Heart left ventricle (tissue), 16 donors: ENCODE data around the gene PPP1R8. TPM values are rescaled to one million over a fixed set of nuclear protein-coding genes. Genes with fewer than 3 reads are reported as not detected.

Source experiments
- ATAC-seq, 4 donors: fragments of 200-7000 bp; cut with Tn5 transposase; one replicate each; pipeline ENCODE4 v1.9.1; 2020 to 2022; ENCODE audit warnings: moderate library complexity in 4 of 4, mild to moderate bottlenecking in 3 of 4, moderate number of reproducible peaks in 1 of 4
- DNase-seq, 5 donors: peaks; one replicate each; pipeline ENCODE4 v3.0.0-alpha.2; 2020
- H3K27ac ChIP-seq, 12 donors: fragments of 200-600 bp; sonication (generic) in 4 of 12; one replicate each; pipeline versions ENCODE4 v1.5.0 to v1.8.0; 2016 to 2022; ENCODE audit warnings: mild to moderate bottlenecking in 2 of 12
- H3K27me3 ChIP-seq, 9 donors: fragments of 200-600 bp; sonication (generic) in 2 of 9; one replicate each; pipeline versions ENCODE4 v1.5.1 to v1.8.0; 2016 to 2022; ENCODE audit warnings: mild to moderate bottlenecking in 3 of 9
- H3K36me3 ChIP-seq, 9 donors: fragments of 200-600 bp; sonication (generic) in 2 of 9; one replicate each; pipeline versions ENCODE4 v1.5.0 to v1.8.0; 2018 to 2022; ENCODE audit warnings: mild to moderate bottlenecking in 2 of 9
- H3K4me1 ChIP-seq, 12 donors: fragments of 200-600 bp; sonication (generic) in 4 of 12; one replicate each; pipeline versions ENCODE4 v1.5.0 to v1.8.0; 2016 to 2022; ENCODE audit warnings: mild to moderate bottlenecking in 3 of 12
- H3K4me3 ChIP-seq, 12 donors: fragments of 200-600 bp; sonication (generic) in 4 of 12; one replicate each; pipeline versions ENCODE4 v1.5.0 to v1.8.0; 2017 to 2022; ENCODE audit warnings: mild to moderate bottlenecking in 9 of 12, moderate library complexity in 4 of 12
- H3K9me3 ChIP-seq, 12 donors: fragments of 200-600 bp; sonication (generic) in 4 of 12; one replicate each; pipeline versions ENCODE4 v1.5.0 to v1.8.0; 2016 to 2022; ENCODE audit warnings: mild to moderate bottlenecking in 1 of 12
- POLR2A ChIP-seq, 2 donors: fragments of 450-650 bp; IDR thresholded peaks; one replicate each; pipeline ENCODE4 v1.6.1; 2017; ENCODE audit warnings: antibody characterized with exemption in 2 of 2, mild to moderate bottlenecking in 2 of 2, moderate library complexity in 2 of 2
- WGBS, 4 donors: extraction: QIAGEN DNeasy Blood & Tissue Kit in 2 of 4; methylation state at CpG; one replicate each; pipeline versions ENCODE4 v1.1.5 to v1.1.7; 2013 to 2018; 5-methylcytosine and 5-hydroxymethylcytosine counted together
- intact Hi-C, 10 donors: fragments of 100-400 bp; cut with DNase I; formaldehyde crosslinking; loops; one replicate each; pipeline versions ENCODE4 v1.11.1 to v1.14.2; 2022
- polyA plus RNA-seq, 2 donors: library from polyadenylated mRNA; stranded (reverse); fragments of 200-250 nt; gene quantifications; one replicate each; pipeline ENCODE4 v1.2.3, GENCODE V29; 2013
- total RNA-seq, 9 donors: library from RNA; depleted of rRNA in 2 of 9; stranded (reverse); fragments of >200 nt in 2 of 9; fragmentation: NEBNext Ultra II Directional in 3 of 9; extraction: Animal tissue kit (Norgen Biotek cat#: 25700) in 3 of 9; gene quantifications; one replicate each; pipeline versions ENCODE4 v1.1.0 to v1.2.4, GENCODE V29; 2016 to 2023
- TF ChIP-seq, protein P1 (sequence below), 12 donors: fragments of 200-600 bp; sonication (generic) in 4 of 12; IDR thresholded peaks; one replicate each; pipeline versions ENCODE4 v1.5.0 to v1.8.0; 2018 to 2022; ENCODE audit warnings: antibody characterized with exemption in 12 of 12, mild to moderate bottlenecking in 5 of 12
- donor health status: ischemic (EF 13 %, LVEDD 7.1; RV severe dilation, severe dysfunction).
- donor health status: healthy with polysubstance abuse.
- donor health status: DM: no; HTN: yes; CAD: no.
- donor health status: DM: no; HTN: no; CAD: no.
- donor health status: ischemic (EF 25% LVEDD 6.9; RV normal size, moderate dysfunction).
- donor health status: ischemic (EF 25% LVEDD 5.7; RV mildly dilated, moderate dysfunction).
- donor health status: healthy.
- donor health status: DM: yes; HTN: yes; CAD: no.
- donor health status: ischemic (EF 35%, LVEDD 5.7; RV mildly dilated, moderate dysfunction).
- donor health status: nonischemic (EF 11% LVEDD 7.7; RV severe dilation, severe dysfunction).
- donor health status: DM: yes; HTN: yes; CAD: no.
- donor health status: PGD.
- donor health status: ischemic (EF 29% LVEDD 5.4; RV normal size, mild dysfunction).
- donor health status: nonischemic (EF 23%, LVEDD 6.1; RV moderate dilation, normal function).

The PPP1R8 gene
- total and polyA plus RNA-seq, 11 donors, result 13.3 to 32.9 (median 25.1) TPM

DNA sequence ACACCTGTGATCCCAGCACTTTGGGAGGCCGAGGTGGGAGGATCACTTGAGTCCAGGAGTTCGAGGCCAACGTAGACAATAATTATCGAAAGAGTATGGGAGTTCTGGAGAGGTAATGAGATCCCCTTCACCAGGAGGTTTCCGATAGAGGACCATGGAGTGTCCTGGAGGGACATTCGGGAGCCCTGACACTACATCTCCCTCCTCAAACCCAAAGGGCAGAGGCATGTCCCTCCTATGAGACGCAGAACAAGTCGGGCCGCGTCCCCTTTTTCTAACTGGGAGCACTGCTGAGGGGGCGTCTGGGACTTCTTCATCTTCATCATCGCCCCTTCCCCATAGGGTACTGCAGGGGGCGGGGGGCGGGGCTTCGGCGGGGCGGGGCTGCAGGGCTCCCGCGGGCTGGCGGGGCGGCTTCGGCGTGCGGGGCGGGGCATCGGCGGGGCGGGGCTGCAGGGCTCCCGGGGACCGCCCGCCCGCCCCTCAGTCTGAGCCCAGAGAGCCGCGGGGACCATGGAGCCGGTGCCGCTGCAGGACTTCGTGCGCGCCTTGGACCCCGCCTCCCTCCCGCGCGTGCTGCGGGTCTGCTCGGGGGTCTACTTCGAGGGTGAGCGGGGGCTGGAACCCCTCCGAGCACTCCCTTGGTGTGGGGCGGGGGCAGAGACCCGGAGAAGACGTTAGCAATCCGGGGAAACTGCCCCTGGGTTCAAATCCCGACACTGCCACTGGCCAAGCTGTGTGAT lies 41.6 kb downstream of the PPP1R8 start, which contains the start of gene THEMIS2:
TSS of gene THEMIS2 (plus strand) at position 486 of the 743 bp plus-strand sequence. CDS start at position 514, 28 bp downstream.
- peak; percentile 49 to 90 (median 82) for ATAC-seq
- Histone ChIP-seq H3K9me3 (no peaks in the 10 kb centered on the region), H3K4me1 (peaks cover 0 to 58% (median 2%) of the 10 kb centered on the region in 12 donors), H3K36me3 (peaks cover 0 to 13% (median 0%) of the 10 kb centered on the region in 9 donors), H3K4me3 (peak within 1 kb of the TSS; percentile 43 to 89 (median 64)), H3K27ac (peak within 1 kb of the TSS in 10 of 12 donors; percentile 21 to 88 (median 68)), H3K27me3 (peaks cover 0 to 10% (median 0%) of the 10 kb centered on the region in 9 donors)
- TF ChIP-seq POLR2A (IDR thresholded peaks at IDR 0.05), result peak in 1 of 2 donors; percentile 53
- TF ChIP-seq, protein P1, sequence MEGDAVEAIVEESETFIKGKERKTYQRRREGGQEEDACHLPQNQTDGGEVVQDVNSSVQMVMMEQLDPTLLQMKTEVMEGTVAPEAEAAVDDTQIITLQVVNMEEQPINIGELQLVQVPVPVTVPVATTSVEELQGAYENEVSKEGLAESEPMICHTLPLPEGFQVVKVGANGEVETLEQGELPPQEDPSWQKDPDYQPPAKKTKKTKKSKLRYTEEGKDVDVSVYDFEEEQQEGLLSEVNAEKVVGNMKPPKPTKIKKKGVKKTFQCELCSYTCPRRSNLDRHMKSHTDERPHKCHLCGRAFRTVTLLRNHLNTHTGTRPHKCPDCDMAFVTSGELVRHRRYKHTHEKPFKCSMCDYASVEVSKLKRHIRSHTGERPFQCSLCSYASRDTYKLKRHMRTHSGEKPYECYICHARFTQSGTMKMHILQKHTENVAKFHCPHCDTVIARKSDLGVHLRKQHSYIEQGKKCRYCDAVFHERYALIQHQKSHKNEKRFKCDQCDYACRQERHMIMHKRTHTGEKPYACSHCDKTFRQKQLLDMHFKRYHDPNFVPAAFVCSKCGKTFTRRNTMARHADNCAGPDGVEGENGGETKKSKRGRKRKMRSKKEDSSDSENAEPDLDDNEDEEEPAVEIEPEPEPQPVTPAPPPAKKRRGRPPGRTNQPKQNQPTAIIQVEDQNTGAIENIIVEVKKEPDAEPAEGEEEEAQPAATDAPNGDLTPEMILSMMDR (IDR thresholded peaks at IDR 0.05), result no peak
- 9 to 25% (median 16%) methylated on average over 19 to 53 of the region's 53 CpGs for WGBS, 4 donors
- peak; percentile 70 to 90 (median 76) for DNase-seq
- intact Hi-C loops, result no loop called here

DNA sequence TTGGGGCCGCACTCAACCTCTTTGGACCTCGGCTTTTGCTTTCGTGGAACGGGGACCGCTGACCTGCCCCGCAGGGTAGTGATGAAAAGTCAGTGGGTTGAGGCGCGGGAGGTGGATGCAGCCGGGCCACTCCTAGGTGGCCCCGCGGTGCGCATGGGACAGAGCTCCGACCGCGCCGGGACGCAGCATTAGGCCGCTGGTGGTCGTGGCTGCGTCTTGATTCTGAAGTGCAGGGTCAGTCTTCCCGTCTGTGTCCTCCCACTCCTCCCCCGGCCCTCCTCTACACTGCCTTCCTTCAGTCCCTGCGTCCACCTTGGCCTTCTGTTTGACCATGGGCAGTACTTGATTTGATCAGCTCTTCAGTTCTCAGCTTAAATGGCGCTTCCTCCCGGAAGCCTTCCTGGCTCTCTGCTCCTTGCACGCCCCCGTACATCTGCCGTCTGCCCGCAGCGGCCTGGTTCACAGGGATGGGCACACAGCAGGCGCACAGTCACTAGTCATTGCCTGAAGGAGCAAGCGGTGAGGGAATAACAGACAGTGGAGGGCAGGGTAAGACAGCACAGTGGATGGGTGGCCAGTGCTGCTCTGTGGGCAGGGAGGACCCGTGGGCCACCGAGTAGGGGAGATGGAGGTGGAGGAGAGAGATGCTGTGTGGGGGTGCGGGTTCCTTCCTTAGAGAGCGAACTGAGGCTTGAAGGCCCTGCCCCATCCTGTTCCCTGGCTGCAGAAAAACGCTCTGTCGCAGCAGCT lies 42.4 kb downstream of the PPP1R8 start:
- Histone ChIP-seq H3K27me3 (peaks cover 0 to 10% (median 0%) of the 10 kb centered on the region in 9 donors), H3K36me3 (peaks cover 0 to 18% (median 0%) of the 10 kb centered on the region in 9 donors), H3K4me3 (peak overlapping the region; percentile 43 to 89 (median 64)), H3K9me3 (no peaks in the 10 kb centered on the region), H3K27ac (peak overlapping the region in 10 of 12 donors; percentile 21 to 88 (median 68)), H3K4me1 (peaks cover 0 to 66% (median 2%) of the 10 kb centered on the region in 12 donors)
- intact Hi-C loops, result no loop called here
- no peak for DNase-seq
- 13 to 19% (median 16%) methylated on average over 36 to 38 of the region's 38 CpGs for WGBS, 4 donors
- peak in 3 of 4 donors; percentile 12 to 35 (median 35) for ATAC-seq
- TF ChIP-seq, protein P1 (IDR thresholded peaks at IDR 0.05), result no peak
- no peak for TF ChIP-seq POLR2A (IDR thresholded peaks at IDR 0.05)

DNA sequence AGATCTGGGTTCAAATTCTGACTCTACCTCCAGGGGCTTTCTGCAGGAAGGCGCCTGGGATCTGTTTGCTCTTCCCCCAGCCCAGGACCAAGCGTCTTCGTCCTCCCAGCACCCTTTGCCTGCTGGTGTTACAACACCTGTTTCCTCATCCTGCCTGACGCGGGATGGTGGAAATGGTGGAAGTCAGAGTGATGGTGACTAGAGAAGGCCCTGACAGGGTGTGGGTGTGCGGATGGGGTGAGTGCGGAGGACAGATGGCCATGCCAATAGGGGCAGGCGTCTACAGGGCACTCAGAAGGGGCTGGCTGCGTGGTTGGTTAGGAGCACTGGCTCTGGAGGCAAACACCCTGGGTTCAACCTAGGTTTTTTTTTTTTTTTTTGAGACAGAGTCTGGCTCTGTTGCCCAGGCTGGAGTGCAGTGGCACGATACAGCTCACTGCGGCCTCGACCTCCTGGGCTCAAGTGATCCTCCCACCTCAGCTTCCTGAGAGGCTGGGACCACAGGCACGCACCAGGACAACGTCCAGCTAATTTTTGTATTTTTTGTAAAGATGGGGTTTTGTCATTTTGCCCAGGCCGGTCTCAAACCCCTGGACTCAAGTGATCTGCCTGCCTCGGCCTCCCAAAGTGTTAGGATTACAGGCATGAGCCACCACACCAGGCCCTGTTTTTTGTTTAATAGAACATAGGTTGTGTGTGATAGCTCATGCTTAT lies 43.2 kb downstream of the PPP1R8 start:
- Histone ChIP-seq H3K36me3 (peaks cover 0 to 18% (median 0%) of the 10 kb centered on the region in 9 donors), H3K4me3 (peak overlapping the region in 10 of 12 donors; percentile 43 to 89 (median 66)), H3K27me3 (peaks cover 0 to 10% (median 0%) of the 10 kb centered on the region in 9 donors), H3K27ac (peak overlapping the region in 10 of 12 donors; percentile 21 to 88 (median 68)), H3K9me3 (no peaks in the 10 kb centered on the region), H3K4me1 (peaks cover 0 to 67% (median 1%) of the 10 kb centered on the region in 12 donors)
- peak in 1 of 5 donors; percentile 45 for DNase-seq
- 67 to 83% (median 74%) methylated on average over 16 of the region's 16 CpGs for WGBS, 4 donors
- ATAC-seq, result peak; percentile 24 to 45 (median 37)
- TF ChIP-seq POLR2A (IDR thresholded peaks at IDR 0.05), result no peak
- TF ChIP-seq, protein P1 (IDR thresholded peaks at IDR 0.05), result no peak
- intact Hi-C loops, result no loop called here
